Right lobe of liver (tissue), 6 donors: Measurements from ENCODE around the gene SPINT1. TPM values are rescaled to one million over a fixed set of nuclear protein-coding genes. Genes with fewer than 3 reads are reported as not detected.

Experiments used
- ATAC-seq, 4 donors: fragments of 200-7000 bp; cut with Tn5 transposase; one replicate each; pipeline ENCODE4 v1.9.1; 2020; ENCODE audit warnings: mild to moderate bottlenecking in 4 of 4, moderate library complexity in 4 of 4
- DNase-seq, 3 donors: peaks; one replicate each; pipeline ENCODE4 v3.0.0-alpha.2; 2020
- H3K27ac ChIP-seq, 3 donors: fragments of 200-600 bp; one replicate each; pipeline ENCODE4 v1.8.0; 2022
- H3K27me3 ChIP-seq, 2 donors: fragments of 200-600 bp; one replicate each; pipeline ENCODE4 v1.8.0; 2022
- H3K36me3 ChIP-seq, 4 donors: fragments of 200-600 bp; sonication (generic) in 1 of 4; one replicate each; pipeline versions ENCODE4 v1.5.1 to v1.8.0; 2017 to 2022; ENCODE audit warnings: control low read depth in 1 of 4
- H3K4me1 ChIP-seq, 4 donors: fragments of 200-600 bp; sonication (generic) in 1 of 4; one replicate each; pipeline versions ENCODE4 v1.5.1 to v1.8.0; 2017 to 2022; ENCODE audit warnings: control low read depth in 1 of 4
- H3K4me3 ChIP-seq, 3 donors: fragments of 200-600 bp; one replicate each; pipeline ENCODE4 v1.8.0; 2022
- H3K9me3 ChIP-seq, 4 donors: fragments of 200-600 bp; sonication (generic) in 1 of 4; one replicate each; pipeline versions ENCODE4 v1.5.1 to v1.8.0; 2017 to 2022; ENCODE audit warnings: control low read depth in 1 of 4
- CTCF ChIP-seq, 4 donors: fragments of 200-600 bp in 3 of 4; fragments of 450-650 bp in 1 of 4; IDR thresholded peaks; one replicate each; pipeline versions ENCODE4 v1.5.1 to v1.8.0; 2016 to 2022; ENCODE audit warnings: antibody characterized with exemption in 4 of 4, mild to moderate bottlenecking in 2 of 4
- POLR2A ChIP-seq: fragments of 450-650 bp; IDR thresholded peaks from one replicate; pipeline ENCODE4 v1.6.1; 2017; ENCODE audit warnings: antibody characterized with exemption, mild to moderate bottlenecking
- WGBS: methylation state at CpG from one replicate; pipeline ENCODE4 v1.1.6; 2018; ENCODE audit warnings: low coverage, low lambda C conversion rate; ENCODE audit not compliant: insufficient coverage; ENCODE audit errors: missing lambda C conversion rate; 5-methylcytosine and 5-hydroxymethylcytosine counted together
- intact Hi-C, 2 donors: fragments of 100-400 bp; cut with DNase I; formaldehyde crosslinking; loops; one replicate each; pipeline versions ENCODE4 v1.11.2 to v1.14.1; 2022
- total RNA-seq, 6 experiments: library from RNA; depleted of rRNA in 2 of 6; stranded (reverse); fragments of >200 nt in 2 of 6; fragmentation: NEBNext Ultra II Directional in 3 of 6; extraction: Animal tissue kit (Norgen Biotek cat#: 25700) in 3 of 6; gene quantifications; one replicate each; pipeline versions ENCODE4 v1.1.0 to v1.2.4, GENCODE V29; 2016 to 2023
- donor health status: DM: no; HTN: yes; CAD: no.
- donor health status: DM: no; HTN: no; CAD: no.
- donor health status: DM: no; HTN: no; CAD: no.
- donor health status: DM: no; HTN: yes; CAD: no.
- donor health status: DM: no; HTN: yes; CAD: no.

Gene SPINT1
- total RNA-seq, 6 experiments from 2014 or later, result 1.1 to 7.9 (median 3.0) TPM

GRCh38 chr15:40872791-40873693 lies 29.2 kb downstream of the SPINT1 start:
- H3K27ac ChIP-seq, result no peak overlapping the region

DNA sequence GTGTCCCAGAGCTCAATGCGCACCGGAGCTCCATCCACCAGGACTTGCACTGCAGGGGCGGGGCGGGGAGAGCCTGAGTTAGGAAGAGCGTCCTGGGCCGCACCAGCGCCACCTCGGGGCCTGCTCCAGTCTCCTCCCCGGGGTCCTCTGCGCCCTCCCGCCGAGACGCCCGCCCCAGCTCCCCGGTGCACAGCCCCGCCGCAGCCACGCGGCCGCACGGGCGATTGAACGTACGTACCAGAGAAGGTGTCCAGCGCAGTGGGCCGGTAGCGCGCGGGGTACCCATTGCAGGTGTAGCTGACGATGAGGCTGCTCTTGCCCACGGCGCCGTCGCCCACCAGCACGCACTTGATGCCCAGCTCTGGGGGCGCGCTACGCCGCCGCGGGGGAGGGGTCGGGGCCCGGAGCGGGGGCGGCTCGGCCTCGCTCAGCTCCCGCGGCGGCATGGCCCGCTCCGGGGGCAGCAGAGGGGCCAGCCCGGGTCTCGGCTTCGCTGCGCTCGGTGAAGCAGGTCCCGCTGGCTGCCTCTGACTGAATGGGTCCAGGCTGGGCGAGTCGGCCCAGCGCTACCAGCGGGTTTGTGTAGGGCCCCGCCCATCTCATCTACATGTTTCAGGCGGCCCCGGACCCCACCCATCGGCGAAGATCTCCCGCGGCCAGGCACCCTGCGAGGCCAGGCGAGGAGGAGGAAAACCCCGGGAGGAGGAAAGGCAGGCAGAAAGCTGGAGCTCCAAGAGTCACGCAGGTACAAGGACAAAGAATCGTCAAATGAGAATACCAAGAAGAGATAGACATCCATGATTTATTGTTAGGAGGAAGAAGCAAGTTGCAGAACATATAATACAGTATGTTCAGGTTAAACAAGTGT lies 30.1 kb downstream of the SPINT1 start, which contains the start of gene RHOV:
TSS of gene RHOV (minus strand) at position 541 of the 868 bp plus-strand sequence. CDS start at position 446, 95 bp downstream.
- intact Hi-C loops, result no loop called here
- no peak for TF ChIP-seq POLR2A
- peak in 2 of 4 donors; percentile 22 to 29 for TF ChIP-seq CTCF (IDR thresholded peaks at IDR 0.05)
- Histone ChIP-seq H3K9me3 (no peaks in the 10 kb centered on the region), H3K4me1 (peaks cover 0 to 12% (median 0%) of the 10 kb centered on the region in 4 donors), H3K4me3 (peak within 1 kb of the TSS; percentile 35 to 53 (median 43)), H3K36me3 (no peaks in the 10 kb centered on the region), H3K27me3 (no peaks in the 10 kb centered on the region), H3K27ac (no peak within 1 kb of the TSS)
- peak in 2 of 3 donors; percentile 64 to 66 for DNase-seq
- WGBS, result 3% methylated on average over 10 of the region's 74 CpGs
- ATAC-seq, result peak; percentile 81 to 86 (median 84)

More at GRCh38 chr15:40872791-40873693, 29.2 kb downstream of the SPINT1 start:
- no peaks in the 10 kb centered on the region for H3K36me3 ChIP-seq
- H3K4me1 ChIP-seq, result peaks cover 0 to 12% (median 0%) of the 10 kb centered on the region in 4 donors
- TF ChIP-seq CTCF (IDR thresholded peaks at IDR 0.05) (no peak), POLR2A (no peak)
- peak overlapping the region in 1 of 3 donors; percentile 53 for H3K4me3 ChIP-seq
- WGBS, result 34% methylated on average over 9 of the region's 33 CpGs
- H3K9me3 ChIP-seq, result no peaks in the 10 kb centered on the region
- ATAC-seq, result no peak
- no peaks in the 10 kb centered on the region for H3K27me3 ChIP-seq
- peak in 1 of 3 donors; percentile 29 for DNase-seq
- intact Hi-C loops, result no loop called here

DNA sequence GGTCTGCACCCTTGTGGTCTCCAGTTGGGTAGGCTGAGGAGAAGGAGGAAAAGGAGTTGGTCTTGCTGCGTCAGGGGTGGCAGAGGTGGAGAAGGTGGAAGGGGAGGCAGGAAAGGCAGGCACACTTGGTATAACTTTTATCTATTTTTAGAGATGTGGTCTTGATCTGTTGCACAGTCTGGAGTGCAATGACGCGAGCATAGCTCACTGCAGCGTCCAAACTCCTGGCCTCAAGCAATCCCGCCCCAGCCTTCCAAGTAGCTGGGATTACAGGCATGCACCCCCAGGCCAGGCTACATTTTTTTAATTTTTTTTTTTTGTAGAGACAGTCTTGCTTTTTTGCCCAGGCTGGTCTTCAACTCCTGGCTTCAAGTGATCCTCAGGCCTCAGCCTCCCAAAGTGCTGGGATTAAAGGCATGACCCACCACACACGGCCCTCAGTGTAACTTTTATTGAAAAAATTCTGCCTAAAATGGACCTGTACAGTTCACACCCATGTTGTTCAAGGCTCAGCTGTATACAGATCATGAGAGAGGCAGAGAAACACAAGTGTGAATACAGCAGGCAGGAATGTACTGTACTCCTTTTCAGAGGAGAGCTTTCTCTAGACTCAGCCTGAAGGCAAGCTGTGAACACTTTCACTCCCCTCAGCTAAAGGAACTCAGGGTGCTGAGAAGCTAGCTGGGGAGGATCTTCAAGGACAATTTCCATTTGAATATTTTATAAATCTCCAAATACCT lies 32.3 kb downstream of the SPINT1 start:
- 86% methylated on average over 5 of the region's 6 CpGs for WGBS
- intact Hi-C loops, result no loop called here
- H3K4me1 ChIP-seq, result peaks cover 0 to 12% (median 0%) of the 10 kb centered on the region in 4 donors
- ATAC-seq (no peak), DNase-seq (no peak)
- no peak overlapping the region for H3K27ac ChIP-seq
- TF ChIP-seq CTCF (IDR thresholded peaks at IDR 0.05) (no peak), POLR2A (no peak)
- H3K4me3 ChIP-seq, result no peak overlapping the region
- H3K9me3 ChIP-seq, result no peaks in the 10 kb centered on the region
- no peaks in the 10 kb centered on the region for H3K36me3 ChIP-seq
- no peaks in the 10 kb centered on the region for H3K27me3 ChIP-seq

GRCh38 chr15:40877694-40878093 lies 33.8 kb downstream of the SPINT1 start:
- 45% methylated on average over 2 of the region's 2 CpGs for WGBS
- H3K27ac ChIP-seq, result no peak overlapping the region
- intact Hi-C loops, result no loop called here
- ATAC-seq, result no peak
- peaks cover 0 to 12% (median 0%) of the 10 kb centered on the region in 4 donors for H3K4me1 ChIP-seq
- no peaks in the 10 kb centered on the region for H3K36me3 ChIP-seq
- no peak overlapping the region for H3K4me3 ChIP-seq
- H3K9me3 ChIP-seq, result no peaks in the 10 kb centered on the region
- H3K27me3 ChIP-seq, result no peaks in the 10 kb centered on the region
- TF ChIP-seq POLR2A, result no peak
- no peak for TF ChIP-seq CTCF (IDR thresholded peaks at IDR 0.05)
- DNase-seq, result no peak
